Keratinocyte (primary cell): Measurements from ENCODE around the gene DHH. TPM values are rescaled to one million over a fixed set of nuclear protein-coding genes. Genes with fewer than 3 reads are reported as not detected.

Source experiments
- DNase-seq: peaks from one replicate; pipeline ENCODE4 v3.0.0-alpha.2; 2011; ENCODE audit warnings: low read depth, missing footprints, low spot score
- FAIRE-seq: peaks from 2 replicates; lab custom pipeline; 2011; peaks lifted over from hg19 to GRCh38; lab: Jason Lieb, UNC
- H2AFZ ChIP-seq: 2 replicates; pipeline ENCODE4 v1.6.0; 2012; ENCODE audit warnings: low read length, control low read depth, inconsistent platforms; ENCODE audit not compliant: control insufficient read depth
- H3K27ac ChIP-seq: 2 replicates; pipeline ENCODE4 v1.5.1; 2011; ENCODE audit warnings: low read length; ENCODE audit not compliant: control insufficient read depth, insufficient read depth
- H3K27me3 ChIP-seq: 3 replicates; pipeline ENCODE4 v1.6.0; 2011; ENCODE audit warnings: low read length; ENCODE audit not compliant: control insufficient read depth, insufficient read depth; ENCODE audit errors: extremely low read depth
- H3K36me3 ChIP-seq, 2 experiments: 2 replicates in 1 of 2; 3 replicates in 1 of 2; pipeline ENCODE4 v1.5.1; 2011; ENCODE audit warnings: low read length in 2 of 2, mild to moderate bottlenecking in 1 of 2; ENCODE audit not compliant: control insufficient read depth in 2 of 2, insufficient read depth in 2 of 2; ENCODE audit errors: extremely low read depth in 1 of 2
- H3K4me1 ChIP-seq: 3 replicates; pipeline ENCODE4 v1.5.1; 2011; ENCODE audit warnings: low read length; ENCODE audit not compliant: control insufficient read depth, insufficient read depth; ENCODE audit errors: extremely low read depth
- H3K4me2 ChIP-seq: 3 replicates; pipeline ENCODE4 v1.6.0; 2011; ENCODE audit warnings: low read depth, low read length; ENCODE audit not compliant: control insufficient read depth, insufficient read depth; ENCODE audit errors: extremely low read depth
- H3K4me3 ChIP-seq, 3 experiments: fragments of 200-600 bp in 1 of 3; sonication (generic) in 1 of 3; 2 replicates in 2 of 3; 3 replicates in 1 of 3; pipeline ENCODE4 v1.5.1; 2011 to 2016; ENCODE audit warnings: low read length in 3 of 3, mild to moderate bottlenecking in 3 of 3, control low read depth in 2 of 3, inconsistent platforms in 1 of 3, low read depth in 1 of 3, mixed read lengths in 1 of 3, mixed run types in 1 of 3, moderate library complexity in 1 of 3; ENCODE audit not compliant: control insufficient read depth in 2 of 3, insufficient read depth in 2 of 3; ENCODE audit errors: extremely low read depth in 1 of 3
- H3K79me2 ChIP-seq: 2 replicates; pipeline ENCODE4 v1.6.0; 2012; ENCODE audit warnings: low read length; ENCODE audit not compliant: control insufficient read depth, insufficient read depth
- H3K9ac ChIP-seq: 3 replicates; pipeline ENCODE4 v1.6.0; 2011; ENCODE audit warnings: low read length; ENCODE audit not compliant: control insufficient read depth, insufficient read depth; ENCODE audit errors: extremely low read depth
- H3K9me1 ChIP-seq: 3 replicates; pipeline ENCODE4 v1.6.0; 2011; ENCODE audit warnings: low read length; ENCODE audit not compliant: control insufficient read depth, insufficient read depth; ENCODE audit errors: extremely low read depth
- H3K9me3 ChIP-seq: 2 replicates; pipeline ENCODE4 v1.5.1; 2012; ENCODE audit warnings: low read depth, low read length; ENCODE audit not compliant: control insufficient read depth
- H4K20me1 ChIP-seq: 3 replicates; pipeline ENCODE4 v1.6.0; 2011; ENCODE audit warnings: low read length; ENCODE audit not compliant: control insufficient read depth, insufficient read depth; ENCODE audit errors: extremely low read depth
- CTCF ChIP-seq, 3 experiments: IDR thresholded peaks in 1 of 3; conservative IDR thresholded peaks in 1 of 3; optimal IDR thresholded peaks in 1 of 3; 2 replicates in 2 of 3; 3 replicates in 1 of 3; pipeline versions ENCODE3 to v1.5.1; 2011; ENCODE audit warnings: low read length in 3 of 3, mild to moderate bottlenecking in 3 of 3, moderate library complexity in 2 of 3, control low read depth in 1 of 3, inconsistent platforms in 1 of 3; ENCODE audit not compliant: insufficient read depth in 2 of 3; ENCODE audit errors: extremely low read depth in 1 of 3
- EZH2 ChIP-seq: IDR thresholded peaks from one replicate; pipeline ENCODE4 v1.6.1; 2012; ENCODE audit warnings: inconsistent platforms, mild to moderate bottlenecking, low read length, moderate library complexity
- dilution Hi-C: fragments of 300-500 bp; cut with MboI; formaldehyde crosslinking; loops from one replicate; pipeline ENCODE4 v1.7.0; 2020; ENCODE audit warnings: low sequenced_read_pairs; ENCODE audit not compliant: extremely low pct_ligation_motif_present
- polyA plus RNA-seq, 5 experiments: library from polyadenylated mRNA; depleted of rRNA in 3 of 5; stranded (reverse) in 3 of 5; stranded (forward) in 1 of 5; unstranded in 1 of 5; fragments of >200 nt; gene quantifications; 1 replicate in 1 of 5; 2 replicates in 3 of 5; 3 replicates in 1 of 5; pipeline versions ENCODE4 v1.2.1 to v1.2.3, GENCODE V29; 2011 to 2012; ENCODE audit warnings: missing spikeins in 2 of 5, low read depth in 1 of 5, low replicate concordance in 1 of 5

The DHH gene
- polyA plus RNA-seq, 1 donor (not counting 4 experiments of a cell fraction or from before 2014, with no cell fraction given) = not detected

- Histone ChIP-seq H3K4me3 (peak overlapping the region; percentile 85 to 98 (median 87)), H3K9ac (peak overlapping the region; percentile 97), H3K36me3 (peaks cover 18 to 31% of the 10 kb centered on the region in 2 experiments), H4K20me1 (peaks cover 29% of the 10 kb centered on the region), H3K27ac (no peak overlapping the region), H3K4me1 (peaks cover 28% of the 10 kb centered on the region), H3K9me3 (no peaks in the 10 kb centered on the region), H3K27me3 (no peaks in the 10 kb centered on the region), H2AFZ (no peak overlapping the region), H3K9me1 (peaks cover 3% of the 10 kb centered on the region), H3K79me2 (peaks cover 81% of the 10 kb centered on the region), H3K4me2 (peak overlapping the region; percentile 84)
- no peak for FAIRE-seq
- dilution Hi-C loops = no loop called here
- no peak for DNase-seq
- TF ChIP-seq CTCF (optimal IDR thresholded peaks at IDR 0.05 in 1 of 3, IDR thresholded peaks at IDR 0.05 in 1 of 3, conservative IDR thresholded peaks at IDR 0.05 in 1 of 3; ENCODE audit: extremely low read depth in 1 of 3, insufficient read depth in 2 of 3, low read length in 3 of 3) = no peak
- no peak for TF ChIP-seq EZH2
These were observed 36.7 kb downstream of the DHH start for GRCh38 chr12:49057888-49058287.

- Histone ChIP-seq H3K79me2 (peaks cover 86% of the 10 kb centered on the region), H3K27me3 (no peaks in the 10 kb centered on the region), H3K4me3 (peak overlapping the region in 1 of 3 experiments; percentile 8), H3K36me3 (peaks cover 32 to 45% of the 10 kb centered on the region in 2 experiments), H3K27ac (no peak overlapping the region), H4K20me1 (peaks cover 29% of the 10 kb centered on the region), H3K9ac (peak overlapping the region; percentile 13), H3K9me1 (peaks cover 3% of the 10 kb centered on the region), H3K9me3 (no peaks in the 10 kb centered on the region), H3K4me2 (peak overlapping the region; percentile 46), H3K4me1 (peaks cover 28% of the 10 kb centered on the region), H2AFZ (no peak overlapping the region)
- no peak for TF ChIP-seq CTCF (optimal IDR thresholded peaks at IDR 0.05 in 1 of 3, IDR thresholded peaks at IDR 0.05 in 1 of 3, conservative IDR thresholded peaks at IDR 0.05 in 1 of 3; ENCODE audit: extremely low read depth in 1 of 3, insufficient read depth in 2 of 3, low read length in 3 of 3)
- DNase-seq (peak; percentile 36), FAIRE-seq (peak; percentile 93)
- dilution Hi-C loops = no loop called here
These were observed 38.4 kb downstream of the DHH start for GRCh38 chr12:49055978-49056754.
